Neuronal stem cell (in vitro differentiated cells): Measurements from ENCODE around the gene ESYT3.

ENCODE experiments used
- DNase-seq: peaks from one replicate; pipeline ENCODE4 v3.0.0-alpha.2; 2013; ENCODE audit warnings: low spot score
- H2AFZ ChIP-seq: one replicate; pipeline ENCODE4 v1.6.1; 2013; ENCODE audit warnings: mild to moderate bottlenecking, low read length, inconsistent platforms
- H2AK5ac ChIP-seq: 2 replicates; pipeline ENCODE4 v1.6.1; 2013; ENCODE audit warnings: low read depth, mild to moderate bottlenecking, inconsistent platforms, low read length, moderate library complexity, mixed read lengths
- H2BK120ac ChIP-seq: 2 replicates; pipeline ENCODE4 v1.6.1; 2013; ENCODE audit warnings: low read depth, mild to moderate bottlenecking, inconsistent platforms, low read length, moderate library complexity, mixed read lengths
- H2BK12ac ChIP-seq: one replicate; pipeline ENCODE4 v1.6.1; 2013; ENCODE audit warnings: low read length, inconsistent platforms
- H2BK15ac ChIP-seq: 2 replicates; pipeline ENCODE4 v1.6.1; 2013; ENCODE audit warnings: mild to moderate bottlenecking, low read length, inconsistent platforms, mixed read lengths
- H2BK5ac ChIP-seq: one replicate; pipeline ENCODE4 v1.6.1; 2013; ENCODE audit warnings: inconsistent platforms, mild to moderate bottlenecking, low read length, moderate library complexity
- H3K14ac ChIP-seq: one replicate; pipeline ENCODE4 v1.6.1; 2013; ENCODE audit warnings: low read length, inconsistent platforms
- H3K18ac ChIP-seq: 2 replicates; pipeline ENCODE4 v1.6.1; 2013; ENCODE audit warnings: low read length, inconsistent platforms
- H3K23ac ChIP-seq: 2 replicates; pipeline ENCODE4 v1.6.1; 2013; ENCODE audit warnings: low read depth, mild to moderate bottlenecking, mixed read lengths, low read length, inconsistent platforms; ENCODE audit not compliant: poor library complexity
- H3K27ac ChIP-seq: replicated peaks from 3 replicates; pipeline ENCODE4 v1.5.1; 2013; ENCODE audit warnings: low read length, inconsistent platforms
- H3K27me3 ChIP-seq, 3 experiments: 2 replicates each; pipeline ENCODE4 v1.6.1; 2013; ENCODE audit warnings: low read length in 3 of 3, mild to moderate bottlenecking in 2 of 3, inconsistent platforms in 1 of 3, low read depth in 1 of 3, mixed read lengths in 1 of 3, moderate library complexity in 1 of 3; ENCODE audit not compliant: control insufficient read depth in 3 of 3, insufficient read depth in 3 of 3
- H3K36me3 ChIP-seq, 2 donors: replicated peaks in 1 of 2; 2 replicates each; pipeline ENCODE4 v1.6.1; 2013; ENCODE audit warnings: low read length in 2 of 2; ENCODE audit not compliant: control insufficient read depth in 2 of 2, insufficient read depth in 2 of 2
- H3K4ac ChIP-seq: 2 replicates; pipeline ENCODE4 v1.6.1; 2013; ENCODE audit warnings: inconsistent platforms, mild to moderate bottlenecking, low read length, moderate library complexity
- H3K4me1 ChIP-seq, 2 donors: 1 replicate in 1 of 2; 2 replicates in 1 of 2; pipeline ENCODE4 v1.6.1; 2013; ENCODE audit warnings: low read length in 2 of 2, low read depth in 1 of 2; ENCODE audit not compliant: control insufficient read depth in 2 of 2, insufficient read depth in 1 of 2
- H3K4me2 ChIP-seq: one replicate; pipeline ENCODE4 v1.6.1; 2013; ENCODE audit warnings: mild to moderate bottlenecking, low read length, inconsistent platforms; ENCODE audit not compliant: insufficient read depth, poor library complexity, severe bottlenecking
- H3K4me3 ChIP-seq, 2 donors: 2 replicates each; pipeline ENCODE4 v1.5.1; 2013; ENCODE audit warnings: low read length in 2 of 2, mild to moderate bottlenecking in 2 of 2, inconsistent platforms in 1 of 2, moderate library complexity in 1 of 2
- H3K79me1 ChIP-seq: one replicate; pipeline ENCODE4 v1.6.1; 2013; ENCODE audit warnings: low read depth, mild to moderate bottlenecking, inconsistent platforms, low read length, moderate library complexity
- H3K9ac ChIP-seq: one replicate; pipeline ENCODE4 v1.6.1; 2013; ENCODE audit warnings: mild to moderate bottlenecking, low read depth, low read length, inconsistent platforms; ENCODE audit not compliant: poor library complexity
- H3K9me3 ChIP-seq, 2 donors: replicated peaks in 1 of 2; 2 replicates each; pipeline versions ENCODE3 to v1.6.1; 2013; ENCODE audit warnings: low read length in 2 of 2, mild to moderate bottlenecking in 2 of 2, inconsistent platforms in 1 of 2, low read depth in 1 of 2, mixed read lengths in 1 of 2, moderate library complexity in 1 of 2; ENCODE audit not compliant: control insufficient read depth in 2 of 2, insufficient read depth in 1 of 2
- H4K8ac ChIP-seq: one replicate; pipeline ENCODE4 v1.6.1; 2013; ENCODE audit warnings: low read depth, mild to moderate bottlenecking, inconsistent platforms, low read length, moderate library complexity
- H4K91ac ChIP-seq: one replicate; pipeline ENCODE4 v1.6.1; 2013; ENCODE audit warnings: low read length, low read depth, mild to moderate bottlenecking, inconsistent platforms; ENCODE audit not compliant: poor library complexity
- WGBS, 2 donors: extraction: QIAGEN DNeasy Blood & Tissue Kit; methylation state at CpG; one replicate each; pipeline ENCODE4 v1.1.7; 2013; ENCODE audit warnings: missing lambda C conversion rate in 2 of 2, mixed read lengths in 1 of 2; ENCODE audit not compliant: insufficient read length in 2 of 2, insufficient replicate concordance in 1 of 2; ENCODE audit errors: extremely low coverage in 2 of 2; 5-methylcytosine and 5-hydroxymethylcytosine counted together

ESYT3 gene

DNA sequence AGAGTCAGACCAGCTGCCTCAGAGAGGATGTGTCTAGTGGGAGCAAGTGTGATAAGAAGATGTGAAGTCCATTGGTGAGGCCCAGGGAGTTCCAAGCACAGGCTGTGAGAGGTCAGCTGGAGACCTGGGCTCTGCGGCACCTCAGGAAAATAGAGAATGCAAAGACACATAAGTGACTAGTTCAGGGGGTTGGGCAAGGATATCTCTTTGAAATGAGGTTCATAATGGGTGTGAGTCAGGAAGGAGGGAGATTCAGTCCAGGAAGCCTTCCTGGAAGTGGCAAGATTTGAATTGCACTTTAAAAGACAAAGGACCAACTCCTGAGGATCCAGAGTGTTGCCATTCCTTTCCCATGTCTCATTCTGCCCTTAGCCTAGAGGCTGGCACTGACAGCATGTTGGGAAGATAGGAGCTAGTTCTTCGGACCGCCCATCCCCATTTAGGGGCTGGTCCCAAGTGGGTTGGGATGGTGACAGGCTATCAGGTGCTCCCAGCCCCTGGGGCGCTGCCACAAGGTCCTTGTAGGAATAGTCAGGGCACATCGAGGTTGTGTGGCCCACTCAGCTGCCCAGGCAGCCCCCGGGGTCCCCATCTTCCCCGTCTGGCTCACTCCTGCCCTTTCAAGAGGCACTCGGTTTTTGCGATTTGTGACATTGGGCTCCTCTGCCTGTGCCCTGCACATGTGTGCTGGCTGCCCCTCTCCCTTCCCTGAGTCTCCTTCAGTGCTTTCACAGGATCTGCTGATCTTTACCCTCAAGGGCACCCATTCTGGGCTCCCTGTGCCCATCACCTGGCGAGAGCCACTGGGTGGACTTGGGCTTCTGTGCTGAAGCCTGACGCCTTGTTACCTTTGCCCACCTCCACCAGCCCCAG, 23.7 kb downstream of the ESYT3 start:
- Histone ChIP-seq H3K9ac (no peak overlapping the region), H2BK15ac (no peak overlapping the region), H2AK5ac (no peak overlapping the region), H3K4ac (no peak overlapping the region), H4K8ac (no peak overlapping the region), H2BK5ac (no peak overlapping the region), H3K18ac (no peak overlapping the region), H3K9me3 (no peaks in the 10 kb centered on the region), H3K27ac (no peak overlapping the region), H2BK120ac (no peak overlapping the region), H3K4me2 (no peak overlapping the region), H3K14ac (peak overlapping the region; percentile 56), H3K23ac (no peak overlapping the region), H3K36me3 (no peaks in the 10 kb centered on the region), H3K79me1 (no peaks in the 10 kb centered on the region), H3K27me3 (peaks cover 0 to 3% (median 0%) of the 10 kb centered on the region in 3 experiments), H3K4me3 (no peak overlapping the region), H2BK12ac (no peak overlapping the region), H2AFZ (no peak overlapping the region), H3K4me1 (no peaks in the 10 kb centered on the region), H4K91ac (no peak overlapping the region)
- DNase-seq: no peak
- no CpG with 5 or more reads among the region's 11 CpGs for WGBS, 2 donors

DNA sequence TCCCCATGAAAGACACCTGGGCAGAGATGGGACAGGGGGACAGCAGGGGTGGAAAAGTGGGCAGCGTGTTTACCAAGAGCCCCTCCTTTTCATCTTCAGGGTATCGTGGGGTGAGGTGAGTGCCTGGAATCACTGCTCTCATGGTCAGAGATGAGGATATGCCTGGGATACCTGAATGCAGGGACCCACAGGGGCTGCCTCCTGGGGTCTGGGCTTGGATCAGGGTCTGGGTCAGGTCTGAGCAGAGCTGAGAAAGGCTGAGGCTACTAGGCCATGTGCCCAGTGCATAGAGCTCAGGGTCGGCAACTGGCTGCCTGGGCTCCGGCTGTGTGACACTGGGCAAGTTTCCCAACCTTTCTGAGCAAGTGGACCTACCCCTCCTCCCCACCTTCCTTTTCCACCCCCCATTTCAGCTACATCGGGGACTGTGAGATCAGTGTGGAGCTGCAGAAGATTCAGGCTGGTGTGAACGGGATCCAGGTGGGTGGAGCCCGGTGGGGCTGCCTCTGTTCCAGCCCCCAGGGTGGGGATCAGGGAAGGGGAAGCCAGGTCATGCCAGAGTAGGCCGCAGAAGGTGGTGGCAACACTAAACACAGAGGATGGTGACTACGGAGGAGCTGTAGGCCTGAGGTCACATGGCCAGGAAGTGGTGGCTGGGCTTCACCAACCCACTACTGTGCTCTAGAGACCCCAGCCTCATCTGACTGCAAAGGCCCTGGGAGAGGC, 24.5 kb downstream of the ESYT3 start:
- WGBS, 2 donors: no CpG with 5 or more reads among the region's 9 CpGs
- H3K4ac ChIP-seq: no peak overlapping the region
- H2BK120ac ChIP-seq: no peak overlapping the region
- H3K4me1 ChIP-seq: no peaks in the 10 kb centered on the region
- H3K4me3 ChIP-seq: no peak overlapping the region
- no peak for DNase-seq
- H2BK15ac ChIP-seq: no peak overlapping the region
- H2BK12ac ChIP-seq: no peak overlapping the region
- H4K91ac ChIP-seq: no peak overlapping the region
- H3K4me2 ChIP-seq: no peak overlapping the region
- H3K18ac ChIP-seq: no peak overlapping the region
- no peak overlapping the region for H2BK5ac ChIP-seq
- H4K8ac ChIP-seq: no peak overlapping the region
- H3K14ac ChIP-seq: peak overlapping the region; percentile 56
- H2AFZ ChIP-seq: no peak overlapping the region
- peak overlapping the region; percentile 19 for H2AK5ac ChIP-seq
- no peaks in the 10 kb centered on the region for H3K79me1 ChIP-seq
- no peaks in the 10 kb centered on the region for H3K9me3 ChIP-seq
- H3K36me3 ChIP-seq: no peaks in the 10 kb centered on the region
- H3K23ac ChIP-seq: no peak overlapping the region
- H3K9ac ChIP-seq: no peak overlapping the region
- H3K27me3 ChIP-seq: peaks cover 0 to 3% (median 0%) of the 10 kb centered on the region in 3 experiments
- no peak overlapping the region for H3K27ac ChIP-seq

DNA sequence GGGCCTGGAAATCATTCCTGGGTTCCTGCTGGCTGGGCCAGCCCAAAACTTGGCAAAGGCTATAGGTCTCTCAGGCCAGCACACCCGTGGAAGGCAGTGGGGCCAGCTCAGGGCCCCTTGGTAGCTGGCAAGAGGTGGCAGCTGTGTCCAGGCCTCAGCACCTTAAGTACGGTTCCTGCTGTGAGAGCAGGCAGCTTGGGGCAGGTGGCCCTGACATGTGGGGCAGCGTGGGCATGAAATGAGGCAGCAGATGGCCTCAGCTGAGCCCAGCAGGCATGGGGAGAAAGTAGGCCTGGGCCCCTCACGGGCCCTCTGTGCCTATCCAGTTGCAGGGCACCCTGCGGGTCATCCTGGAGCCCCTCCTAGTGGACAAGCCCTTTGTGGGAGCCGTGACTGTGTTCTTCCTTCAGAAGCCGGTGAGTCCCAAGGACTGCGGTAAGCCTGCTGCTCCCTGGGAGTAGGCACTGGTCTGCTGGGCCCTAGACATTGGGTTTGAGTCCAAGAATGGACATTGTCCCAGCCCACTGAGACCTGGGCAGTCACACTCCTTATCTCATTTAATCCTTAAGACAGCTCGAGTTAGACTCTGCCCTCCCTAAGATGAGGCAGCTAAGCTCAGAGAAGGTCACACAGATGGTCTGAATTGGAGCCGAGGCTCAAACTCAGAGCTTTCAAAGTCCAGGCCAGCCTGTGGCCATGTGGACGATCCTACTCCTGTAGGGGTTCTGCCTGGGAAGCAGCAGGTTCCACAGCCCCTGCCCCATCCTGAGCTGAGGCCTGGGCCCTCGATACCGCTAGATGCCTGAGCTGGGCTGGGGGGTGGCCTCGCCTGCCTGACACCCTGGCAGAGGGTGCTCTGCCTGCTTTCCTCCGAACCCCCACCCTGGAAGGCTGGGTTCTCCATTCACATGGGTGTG, 25.5 kb downstream of the ESYT3 start:
- H3K9ac ChIP-seq: no peak overlapping the region
- no peaks in the 10 kb centered on the region for H3K36me3 ChIP-seq
- peak overlapping the region; percentile 66 for H2AK5ac ChIP-seq
- no peak overlapping the region for H2BK120ac ChIP-seq
- H2BK5ac ChIP-seq: no peak overlapping the region
- no peak overlapping the region for H3K14ac ChIP-seq
- no peak overlapping the region for H3K27ac ChIP-seq
- no peak overlapping the region for H3K4ac ChIP-seq
- no peaks in the 10 kb centered on the region for H3K9me3 ChIP-seq
- no peak overlapping the region for H3K4me3 ChIP-seq
- H3K79me1 ChIP-seq: no peaks in the 10 kb centered on the region
- peak overlapping the region; percentile 6 for H3K23ac ChIP-seq
- no peak for DNase-seq
- H3K4me1 ChIP-seq: no peaks in the 10 kb centered on the region
- no peak overlapping the region for H4K8ac ChIP-seq
- H3K18ac ChIP-seq: peak overlapping the region; percentile 62
- no CpG with 5 or more reads among the region's 15 CpGs for WGBS, 2 donors
- no peak overlapping the region for H2BK12ac ChIP-seq
- peaks cover 0 to 3% (median 0%) of the 10 kb centered on the region in 3 experiments for H3K27me3 ChIP-seq
- peak overlapping the region; percentile 62 for H2BK15ac ChIP-seq
- no peak overlapping the region for H2AFZ ChIP-seq
- H4K91ac ChIP-seq: no peak overlapping the region
- no peak overlapping the region for H3K4me2 ChIP-seq
